H1 (cell line): ENCODE results near the gene SOX10.

Experiments used
- CHD2 ChIP-seq: IDR thresholded peaks from 2 replicates; pipeline ENCODE4 v1.6.1; 2012; ENCODE audit warnings: low read length, improper control_type of control experiment
- CTCF ChIP-seq, 3 experiments: IDR thresholded peaks; 1 replicate in 2 of 3; 2 replicates in 1 of 3; pipeline versions ENCODE4 v1.5.1 to v1.6.1; 2011; ENCODE audit warnings: low read length in 3 of 3, mild to moderate bottlenecking in 3 of 3, inconsistent platforms in 2 of 3, low read depth in 1 of 3, moderate library complexity in 1 of 3; ENCODE audit not compliant: insufficient read depth in 1 of 3; ENCODE audit errors: control extremely low read depth in 1 of 3
- HDAC2 ChIP-seq, 2 experiments: fragments of 300-600 bp in 1 of 2; sonication (generic) in 1 of 2; IDR thresholded peaks; 2 replicates each; pipeline ENCODE4 v1.6.1; 2011 to 2012; ENCODE audit warnings: low read depth in 2 of 2, low read length in 2 of 2, mild to moderate bottlenecking in 2 of 2, moderate library complexity in 2 of 2, borderline replicate concordance in 1 of 2, inconsistent platforms in 1 of 2
- KDM4A ChIP-seq: IDR thresholded peaks from one replicate; pipeline ENCODE4 v1.7.1; 2012; ENCODE audit warnings: low read depth, mild to moderate bottlenecking, moderate library complexity, low read length, inconsistent platforms; ENCODE audit not compliant: severe bottlenecking
- NRF1 ChIP-seq: IDR thresholded peaks from 2 replicates; pipeline ENCODE4 v1.6.1; 2011; ENCODE audit warnings: mild to moderate bottlenecking, low read depth, low read length, improper control_type of control experiment
- PHF8 ChIP-seq: fragments of 200-600 bp; sonication (generic); conservative IDR thresholded peaks from 2 replicates; pipeline ENCODE4 v1.7.1; 2012; ENCODE audit warnings: low read depth, mild to moderate bottlenecking, inconsistent platforms, low read length, moderate library complexity
- TF ChIP-seq, protein P1 (sequence below): IDR thresholded peaks from 2 replicates; pipeline ENCODE4 v1.6.1; 2012; ENCODE audit warnings: inconsistent platforms

DNA sequence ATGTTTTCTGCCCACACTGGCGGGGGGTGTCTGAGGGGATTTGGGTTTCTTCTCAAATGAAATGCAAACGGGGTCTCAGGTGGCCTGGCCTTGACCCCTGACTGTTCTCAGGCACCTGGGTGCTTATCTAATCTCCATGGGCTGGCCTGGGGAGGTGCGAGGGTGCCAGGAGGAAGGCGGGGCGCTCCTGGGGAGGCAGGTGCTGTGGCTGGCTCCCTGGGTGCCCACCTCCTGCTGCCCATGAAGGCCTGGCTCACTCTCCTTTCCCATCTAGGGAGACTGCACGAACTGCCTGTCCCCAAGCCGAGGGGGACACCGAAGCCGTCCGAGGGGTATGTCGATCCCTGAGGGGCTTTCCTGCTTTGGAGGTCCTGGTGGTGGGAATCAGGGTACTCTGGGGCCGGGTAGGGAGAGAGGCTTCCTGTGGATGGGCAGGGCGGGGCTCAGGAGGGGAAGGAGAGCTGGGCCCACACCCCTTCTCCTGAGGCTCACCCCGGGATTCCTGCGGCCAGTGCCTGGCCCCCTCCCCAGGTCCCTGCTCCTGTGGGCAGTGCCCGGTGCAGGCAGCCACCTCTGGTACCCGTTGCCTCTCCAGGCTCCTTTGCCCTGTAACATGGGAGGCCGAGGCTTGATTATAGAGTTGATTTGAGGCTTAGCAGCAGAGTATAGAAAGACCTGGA lies 59.8 kb downstream of the SOX10 start:
- TF ChIP-seq HDAC2 (IDR thresholded peaks at IDR 0.05; ENCODE audit: borderline replicate concordance in 1 of 2, low read depth in 2 of 2, low read length in 2 of 2): no peak
- TF ChIP-seq CHD2: no peak
- TF ChIP-seq PHF8: no peak
- TF ChIP-seq NRF1: no peak
- TF ChIP-seq, protein P1, sequence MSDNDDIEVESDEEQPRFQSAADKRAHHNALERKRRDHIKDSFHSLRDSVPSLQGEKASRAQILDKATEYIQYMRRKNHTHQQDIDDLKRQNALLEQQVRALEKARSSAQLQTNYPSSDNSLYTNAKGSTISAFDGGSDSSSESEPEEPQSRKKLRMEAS: no peak
- TF ChIP-seq KDM4A: no peak
- TF ChIP-seq CTCF (IDR thresholded peaks at IDR 0.05; ENCODE audit: control extremely low read depth in 1 of 3, insufficient read depth in 1 of 3, low read depth in 1 of 3, low read length in 3 of 3): no peak
